CD4-positive, alpha-beta T cell treated with Interleukin-6 at 100 ng/mL for 8 hours (primary cell): ENCODE measurements around the gene NUP133.

Experiments
- DNase-seq: peaks from one replicate; pipeline ENCODE4 v3.0.0-alpha.2; 2020; ENCODE audit warnings: mixed read lengths, low spot score

Gene NUP133

DNA sequence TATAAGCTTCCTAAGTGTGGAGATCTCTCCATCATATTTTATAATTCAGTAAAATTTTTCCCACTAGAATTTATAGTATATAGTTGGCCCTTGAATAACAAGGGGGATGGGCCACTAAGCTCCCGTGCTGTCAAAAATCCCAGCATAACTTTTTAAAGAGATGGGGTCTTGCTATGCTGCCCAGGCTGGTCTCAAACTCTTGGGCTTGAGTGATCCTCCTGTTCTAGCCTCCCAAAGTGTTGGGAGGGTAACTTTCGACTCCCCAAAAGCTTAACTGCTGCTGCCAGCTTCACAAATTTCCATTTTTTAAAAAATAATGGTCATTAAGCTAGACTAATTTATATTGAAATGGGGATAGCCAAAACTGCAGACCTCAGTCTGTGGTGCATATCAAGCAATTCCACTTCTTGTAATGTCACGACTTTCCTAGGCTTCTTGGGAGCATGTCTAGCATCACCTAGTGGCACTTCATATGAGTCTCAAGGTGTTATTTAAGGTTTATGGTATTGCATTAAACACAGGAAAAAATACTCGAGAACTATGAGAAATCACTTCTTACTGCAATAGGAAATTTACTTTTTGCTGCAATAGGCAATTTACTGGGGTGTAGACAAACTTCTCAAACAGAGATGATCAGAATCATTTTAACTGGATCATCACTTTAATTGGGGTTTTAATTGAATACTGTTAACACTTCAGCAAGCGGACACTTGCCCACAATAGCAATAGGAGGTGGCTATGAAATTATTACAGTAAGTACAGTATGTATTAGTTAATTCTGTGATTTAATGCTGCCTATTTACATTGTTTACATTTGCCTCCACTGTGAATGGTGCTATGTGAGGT is 55.0 kb downstream of the NUP133 start:
- no peak for DNase-seq

DNA sequence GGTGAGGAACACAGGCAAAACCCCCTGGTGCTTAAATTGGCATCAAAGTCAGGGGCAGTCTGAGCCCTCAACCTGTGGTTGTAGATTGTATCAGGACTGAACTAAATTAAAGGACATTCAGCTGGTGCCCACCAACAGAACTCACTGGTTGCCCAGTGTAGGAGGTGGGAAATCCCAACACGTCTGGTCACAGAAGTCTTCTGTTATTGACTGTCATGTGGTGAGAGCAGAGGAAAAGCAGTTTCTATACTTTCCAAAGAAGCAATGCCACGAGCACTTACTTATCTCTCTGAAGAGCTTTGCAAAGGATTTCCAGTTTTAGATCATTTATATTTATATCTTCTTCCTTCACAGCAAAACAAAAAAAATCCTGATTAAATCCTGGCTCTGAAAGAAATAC is 59.3 kb downstream of the NUP133 start:
- no peak for DNase-seq

- DNase-seq = no peak
Observed at GRCh38 chr1:229448354-229448753, 59.8 kb downstream of the NUP133 start.

GRCh38 chr1:229447809-229448252 is 60.3 kb downstream of the NUP133 start:
- DNase-seq = no peak

DNA sequence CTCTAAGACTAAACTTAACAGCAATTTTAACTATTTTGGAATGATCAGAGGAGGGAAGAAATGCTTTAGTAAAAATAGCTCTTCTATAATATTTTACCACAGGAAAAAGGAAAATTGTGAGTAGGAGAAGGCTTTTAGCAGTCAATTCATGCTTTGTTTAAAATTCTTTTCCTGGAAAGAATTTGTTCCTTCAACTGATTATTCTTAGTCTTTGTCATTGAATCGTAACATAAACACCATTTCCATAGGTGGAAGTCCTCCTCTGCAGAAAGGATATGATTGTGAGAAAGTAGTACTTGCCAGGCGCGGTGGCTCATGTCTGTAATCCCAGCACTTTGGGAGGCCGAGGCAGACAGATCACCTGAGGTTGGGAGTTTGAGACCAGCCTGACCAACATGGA is 62.3 kb downstream of the NUP133 start:
- no peak for DNase-seq

DNA sequence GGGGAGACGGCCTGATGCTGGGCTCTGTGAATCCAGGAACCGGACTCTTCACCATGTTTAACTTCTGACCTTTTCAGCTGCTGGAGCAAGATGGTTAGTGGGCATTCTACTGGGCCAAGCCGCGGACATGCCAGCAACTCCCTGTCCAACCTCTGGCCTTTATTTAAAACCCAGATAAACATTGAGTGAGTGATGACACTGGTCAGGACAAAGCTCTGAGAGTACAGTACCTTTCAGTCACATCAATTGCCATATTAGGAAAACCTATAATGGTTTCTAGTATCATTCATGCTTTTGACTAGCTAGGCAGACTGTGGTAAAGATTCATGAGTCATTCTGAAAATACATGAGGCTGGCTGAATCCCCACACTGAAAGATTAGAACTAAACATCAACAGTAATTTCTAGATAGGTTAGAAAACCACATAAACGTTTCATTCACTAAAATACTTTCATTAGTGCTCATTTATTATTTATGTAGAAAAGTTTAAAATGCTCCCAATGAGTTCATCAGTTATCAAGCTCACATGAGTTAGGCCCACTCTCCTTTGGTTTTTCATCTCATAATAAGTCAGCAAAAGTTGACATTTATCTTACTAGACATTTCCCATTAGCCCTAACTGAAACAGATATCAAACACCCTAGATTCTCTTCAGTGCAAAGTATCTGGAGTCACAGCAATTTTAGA is 67.1 kb downstream of the NUP133 start:
- no peak for DNase-seq

- DNase-seq = no peak
Observed at GRCh38 chr1:229438021-229438420, 70.1 kb downstream of the NUP133 start.

DNA sequence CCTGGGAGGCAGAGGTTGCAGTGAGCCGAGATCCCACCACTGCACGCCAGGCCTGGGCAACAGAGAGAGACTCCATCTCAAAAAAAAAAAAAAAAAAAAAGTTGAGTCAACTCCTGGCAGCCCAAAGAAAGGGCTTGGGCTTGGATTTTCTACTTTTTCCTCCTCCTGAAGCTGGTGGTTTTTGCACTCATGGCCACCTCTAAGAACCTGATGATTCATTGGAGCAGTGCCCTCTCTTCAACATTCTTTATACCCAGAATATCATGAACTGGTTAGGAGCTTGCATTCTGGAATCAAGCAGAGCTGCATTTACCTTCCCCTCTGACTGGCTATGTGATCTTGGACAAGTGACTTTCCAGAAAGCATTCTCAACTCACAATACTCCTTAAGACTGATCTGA is 70.7 kb downstream of the NUP133 start:
- no peak for DNase-seq

DNA sequence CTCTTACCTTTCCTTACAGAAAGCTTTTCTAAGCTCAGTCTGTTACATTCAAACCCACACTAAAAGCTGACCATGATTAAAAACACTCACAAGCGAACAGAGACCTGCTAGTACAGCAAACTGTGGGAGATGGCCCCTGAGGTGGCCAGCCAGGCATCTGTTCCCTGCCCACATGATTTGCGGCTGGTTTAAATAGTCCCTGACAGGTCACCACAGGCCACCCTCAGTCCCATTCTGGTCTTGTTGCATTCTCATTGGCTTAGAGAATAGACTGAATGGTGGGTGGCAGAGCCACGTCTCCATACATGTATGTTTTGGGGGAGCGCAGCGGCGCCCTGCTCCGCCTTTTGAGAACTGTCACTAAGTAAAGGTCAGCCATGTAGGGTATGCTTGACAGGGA is 71.9 kb downstream of the NUP133 start:
- DNase-seq = no peak

DNA sequence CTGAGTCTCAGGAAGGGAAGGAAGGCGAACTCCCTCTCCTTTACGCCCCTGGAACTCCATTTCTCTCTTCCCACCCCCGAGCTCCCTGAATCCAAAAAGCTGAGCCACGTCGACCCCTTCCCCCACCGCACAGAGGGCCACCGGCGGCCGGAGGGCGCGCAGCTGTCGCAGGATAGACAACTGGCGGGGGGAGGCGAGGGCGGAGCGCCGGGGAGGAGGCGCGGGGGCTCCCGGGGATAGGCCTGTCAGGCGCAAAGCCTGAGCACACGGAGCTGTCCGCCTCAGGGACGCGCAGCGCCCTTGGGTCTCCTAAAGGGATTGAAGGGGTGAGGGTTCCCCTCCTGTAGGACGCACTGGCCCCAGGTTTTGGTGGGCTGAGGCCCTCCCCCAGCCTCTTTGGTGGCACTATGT is 73.5 kb downstream of the NUP133 start:
- no peak for DNase-seq

- no peak for DNase-seq
Observed at GRCh38 chr1:229434005-229434640, 74.0 kb downstream of the NUP133 start, which contains the start of gene ACTA1. TSS of gene ACTA1 (minus strand) at chr1:229434094. CDS start at chr1:229433115, 979 bp downstream.

DNA sequence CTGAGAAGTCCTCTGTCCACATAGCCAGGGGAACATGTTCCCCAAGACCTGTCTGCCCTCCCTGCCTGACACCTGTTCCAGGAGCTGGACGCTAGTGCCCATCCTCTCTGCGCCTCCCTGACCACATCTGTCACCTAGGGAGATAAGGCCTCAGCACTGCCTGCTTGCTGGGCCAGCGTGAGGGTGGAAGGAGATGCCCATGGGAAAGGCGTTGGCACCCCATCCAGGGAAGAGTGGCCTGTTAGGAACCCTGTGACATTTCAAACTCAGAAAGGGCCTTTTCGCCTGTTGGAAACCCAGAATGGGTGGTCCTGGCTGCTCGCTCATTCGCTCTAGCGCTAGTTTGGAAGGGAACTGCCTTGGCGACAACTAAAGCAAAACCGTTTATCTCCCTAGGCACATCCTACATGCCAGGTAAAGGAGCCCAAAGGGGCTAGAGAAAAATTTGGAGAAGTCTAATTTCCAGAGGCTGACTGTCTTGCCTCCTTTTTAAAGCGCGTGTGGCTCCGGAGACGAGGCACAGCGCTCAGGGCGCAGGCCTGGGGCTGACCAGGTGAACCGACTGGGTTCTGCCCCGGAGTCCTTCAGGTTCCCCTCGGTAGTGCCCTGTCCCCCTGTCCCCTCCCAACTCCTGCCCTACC is 74.7 kb downstream of the NUP133 start:
- DNase-seq = no peak

DNA sequence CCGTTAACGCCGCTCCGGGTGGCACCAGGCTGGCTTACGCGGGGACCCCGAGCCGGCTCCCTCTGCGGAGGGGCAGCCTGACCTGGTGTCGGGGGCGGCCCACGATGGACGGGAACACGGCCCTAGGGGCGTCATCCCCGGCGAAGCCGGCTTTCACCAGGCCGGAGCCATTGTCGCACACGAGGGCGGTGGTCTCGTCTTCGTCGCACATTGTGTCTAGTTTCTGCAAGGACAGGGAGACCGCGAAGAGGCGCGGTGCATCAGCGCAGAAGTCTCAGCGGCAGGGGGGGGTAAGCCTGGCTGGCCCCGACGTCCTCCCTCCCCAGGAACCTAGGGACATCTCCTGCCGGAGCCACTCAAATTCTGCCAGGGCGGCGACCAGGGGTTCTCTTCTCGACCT is 75.2 kb downstream of the NUP133 start:
- no peak for DNase-seq

GRCh38 chr1:229432116-229432461 is 76.1 kb downstream of the NUP133 start:
- no peak for DNase-seq

- DNase-seq = no peak
Observed at GRCh38 chr1:229431284-229432115, 76.6 kb downstream of the NUP133 start.

DNA sequence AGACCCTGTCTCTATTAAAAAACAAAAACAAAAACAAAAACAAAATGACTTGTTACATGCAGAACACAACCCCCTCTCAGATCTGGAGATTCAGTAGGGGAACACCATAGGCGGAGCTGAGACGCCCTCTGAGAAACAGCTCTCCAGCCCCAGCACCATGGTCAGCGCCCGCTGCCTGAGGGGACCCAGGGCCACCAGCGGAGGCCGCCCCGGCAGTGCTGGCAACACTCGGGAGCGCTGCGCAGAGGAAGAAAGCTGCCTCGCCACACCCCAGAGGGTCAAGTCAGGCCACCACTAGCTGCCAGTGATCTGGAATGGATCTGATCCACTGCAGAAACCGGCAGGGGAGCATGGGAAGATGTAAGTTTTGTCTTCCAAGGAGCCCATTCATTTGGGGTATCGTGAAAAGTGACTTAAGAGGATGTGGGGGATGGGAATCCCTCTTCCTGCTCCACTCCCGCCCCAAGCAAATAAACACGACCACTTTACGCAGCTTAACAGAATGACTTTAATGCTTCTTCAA is 77.3 kb downstream of the NUP133 start:
- DNase-seq = no peak

DNA sequence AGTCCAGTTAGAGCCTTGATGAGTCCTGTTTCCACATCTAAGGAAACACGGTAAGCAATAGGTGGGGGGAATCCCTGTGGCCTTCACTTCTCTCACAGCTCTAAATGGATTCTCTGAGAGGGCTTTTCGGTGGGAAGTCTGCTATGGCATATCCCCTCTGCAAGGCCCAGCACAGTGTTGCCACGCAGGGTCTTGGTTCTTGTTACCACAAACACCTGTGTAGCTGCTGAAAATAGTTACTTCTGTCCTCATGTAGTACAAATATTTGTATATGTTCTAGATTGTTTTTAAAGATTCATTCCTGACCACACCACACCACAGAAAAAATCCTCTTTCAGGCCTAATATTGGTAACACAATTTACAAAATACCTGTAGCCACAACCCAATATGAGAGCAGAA is 79.9 kb downstream of the NUP133 start:
- no peak for DNase-seq

DNA sequence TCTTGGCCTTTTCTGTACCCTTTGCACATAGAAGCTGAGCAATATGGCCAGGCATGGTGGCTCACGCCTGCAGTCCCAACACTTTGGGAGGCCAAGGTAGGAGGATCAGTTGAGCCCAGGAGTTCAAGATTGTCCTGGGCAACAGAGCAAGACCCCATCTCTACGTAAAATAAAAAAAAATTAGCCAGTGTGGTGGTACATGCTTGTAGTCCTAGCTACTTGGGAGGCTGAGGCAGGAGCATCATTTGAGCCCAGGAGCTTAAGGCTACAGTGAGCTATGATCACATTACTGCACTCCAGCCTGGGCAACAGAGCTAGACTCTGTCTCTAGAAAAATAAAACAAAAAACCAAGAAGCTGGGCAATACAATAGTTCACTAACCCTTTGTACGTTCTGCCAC is 80.6 kb downstream of the NUP133 start:
- no peak for DNase-seq

GRCh38 chr1:229425564-229426159 is 82.5 kb downstream of the NUP133 start:
- DNase-seq = no peak

- DNase-seq = no peak
Observed at GRCh38 chr1:229420765-229421164, 87.4 kb downstream of the NUP133 start.

DNA sequence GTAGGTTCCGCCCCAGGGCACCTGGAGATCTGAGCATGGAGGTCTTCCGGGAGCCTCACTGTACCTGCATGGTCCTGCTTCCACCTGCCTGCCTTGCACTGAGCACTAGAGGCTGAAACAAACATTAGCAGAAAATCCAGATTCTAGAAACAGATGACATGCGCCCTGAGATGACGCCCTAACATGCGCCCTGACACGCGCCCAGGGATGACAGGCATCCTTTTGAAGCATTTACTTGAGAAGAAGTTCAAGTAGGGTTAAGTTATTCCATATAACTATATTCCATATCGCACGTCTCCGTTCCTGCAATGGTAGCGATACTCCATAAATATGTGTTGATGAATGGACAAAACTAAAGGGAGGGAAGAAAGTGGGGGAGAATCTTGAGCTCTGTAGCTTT is 87.9 kb downstream of the NUP133 start:
- DNase-seq = no peak
